Natural killer cell (primary cell): ENCODE data around the gene ADIPOR2. TPM values are rescaled to one million over a fixed set of nuclear protein-coding genes. Genes with fewer than 3 reads are reported as not detected.

Experiments used
- ATAC-seq, 3 donors: fragments of 150-1000 bp in 2 of 3; fragments of 200-7000 bp in 1 of 3; cut with Tn5 transposase; 1 replicate in 1 of 3; 2 replicates in 2 of 3; pipeline ENCODE4 v1.10.0; 2021; ENCODE audit warnings: mild to moderate bottlenecking in 2 of 3, moderate library complexity in 2 of 3
- DNase-seq, 2 donors: peaks; one replicate each; pipeline versions ENCODE4 v3.0.0 to v3.0.0-alpha.2; 2013 to 2021; ENCODE audit warnings: mixed read lengths in 1 of 2
- H3K27ac ChIP-seq: one replicate; pipeline ENCODE4 v1.5.1; 2013; ENCODE audit warnings: mild to moderate bottlenecking, low read length
- H3K27me3 ChIP-seq: one replicate; pipeline ENCODE4 v1.6.1; 2013; ENCODE audit warnings: low read length; ENCODE audit not compliant: control insufficient read depth, insufficient read depth
- H3K36me3 ChIP-seq: one replicate; pipeline ENCODE4 v1.6.1; 2013; ENCODE audit warnings: low read length; ENCODE audit not compliant: control insufficient read depth, insufficient read depth
- H3K4me1 ChIP-seq: one replicate; pipeline ENCODE4 v1.6.1; 2013; ENCODE audit warnings: low read length; ENCODE audit not compliant: control insufficient read depth, insufficient read depth
- H3K4me3 ChIP-seq: one replicate; pipeline ENCODE4 v1.5.1; 2013; ENCODE audit warnings: low read length
- H3K9me3 ChIP-seq: one replicate; pipeline ENCODE4 v1.6.1; 2013; ENCODE audit warnings: low read length; ENCODE audit not compliant: control insufficient read depth, insufficient read depth
- H3K27ac Mint-ChIP-seq, 2 donors: one replicate each; pipeline ENCODE4 v1.8.0; 2022; ENCODE audit warnings: mild to moderate bottlenecking in 2 of 2, mixed read lengths in 2 of 2, moderate library complexity in 1 of 2
- H3K27me3 Mint-ChIP-seq, 2 donors: one replicate each; pipeline ENCODE4 v1.8.0; 2022; ENCODE audit warnings: low read depth in 2 of 2, mixed read lengths in 2 of 2
- H3K36me3 Mint-ChIP-seq: one replicate; pipeline ENCODE4 v1.8.0; 2022; ENCODE audit warnings: mixed read lengths
- H3K4me1 Mint-ChIP-seq, 2 donors: one replicate each; pipeline ENCODE4 v1.8.0; 2022; ENCODE audit warnings: mixed read lengths in 2 of 2
- H3K4me3 Mint-ChIP-seq: one replicate; pipeline ENCODE4 v1.8.0; 2022; ENCODE audit warnings: mild to moderate bottlenecking, moderate library complexity, mixed read lengths
- H3K9me3 Mint-ChIP-seq, 2 donors: one replicate each; pipeline ENCODE4 v1.8.0; 2022; ENCODE audit warnings: mixed read lengths in 2 of 2
- WGBS: methylation state at CpG from one replicate; pipeline ENCODE4 v1.1.7; 2013; ENCODE audit warnings: missing lambda C conversion rate; ENCODE audit not compliant: insufficient coverage; 5-methylcytosine and 5-hydroxymethylcytosine counted together
- intact Hi-C: fragments of 100-400 bp; cut with micrococcal nuclease; formaldehyde crosslinking; loops from one replicate; pipeline ENCODE4 v1.14.2; 2022
- total RNA-seq, 4 donors: library from RNA; stranded (reverse); fragments of 120-200 nt in 1 of 4; gene quantifications; one replicate each; pipeline versions ENCODE4 v1.2.3 to v1.2.4, GENCODE V29; 2013 to 2022
- TF ChIP-seq, protein P1 (sequence below): fragments of 200-600 bp; IDR thresholded peaks from one replicate; pipeline ENCODE4 v1.8.0; 2022; ENCODE audit warnings: antibody characterized with exemption

ADIPOR2 gene
- total RNA-seq, 3 donors from 2014 or later (not counting 1 experiment from before 2014, with no cell fraction given): 38.6 to 48.3 (median 44.0) TPM

DNA sequence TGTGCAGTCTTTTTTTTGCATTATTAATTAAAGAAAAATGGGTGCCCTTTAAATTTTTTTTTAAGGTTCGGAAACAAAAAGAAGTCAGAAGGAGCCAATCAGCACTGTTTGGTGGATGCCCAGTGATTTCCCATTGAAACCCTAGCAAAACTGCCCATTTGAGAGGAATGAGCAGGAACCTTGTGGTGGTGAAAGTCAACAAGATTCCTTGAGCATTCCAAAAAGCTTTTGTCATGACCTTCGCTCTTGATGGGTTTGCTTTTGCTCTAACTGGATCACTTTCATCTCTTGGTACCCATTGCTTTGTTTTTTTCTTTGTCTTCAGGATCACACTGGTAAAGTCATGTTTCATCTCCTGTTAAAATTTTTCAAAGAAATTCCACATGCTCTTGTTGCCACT is 54.1 kb downstream of the ADIPOR2 start:
- H3K9me3 Mint-ChIP-seq: peaks cover 0 to 8% of the 10 kb centered on the region in 2 donors
- Histone ChIP-seq H3K4me1 (peaks cover 9% of the 10 kb centered on the region), H3K9me3 (no peaks in the 10 kb centered on the region), H3K27me3 (no peaks in the 10 kb centered on the region), H3K4me3 (no peak overlapping the region), H3K36me3 (no peaks in the 10 kb centered on the region), H3K27ac (no peak overlapping the region)
- DNase-seq: no peak
- 98% methylated on average over 2 of the region's 2 CpGs for WGBS
- intact Hi-C loops: loop anchor here (5.0 kb wide), 2 partner anchors 38 to 53 kb away; partner anchors contain the start of gene ADIPOR2
- ATAC-seq: no peak
- H3K36me3 Mint-ChIP-seq: peaks cover 19% of the 10 kb centered on the region
- no peak overlapping the region for H3K27ac Mint-ChIP-seq
- H3K4me1 Mint-ChIP-seq: peaks cover 53 to 60% of the 10 kb centered on the region in 2 donors
- no peaks in the 10 kb centered on the region for H3K27me3 Mint-ChIP-seq
- TF ChIP-seq, protein P1, sequence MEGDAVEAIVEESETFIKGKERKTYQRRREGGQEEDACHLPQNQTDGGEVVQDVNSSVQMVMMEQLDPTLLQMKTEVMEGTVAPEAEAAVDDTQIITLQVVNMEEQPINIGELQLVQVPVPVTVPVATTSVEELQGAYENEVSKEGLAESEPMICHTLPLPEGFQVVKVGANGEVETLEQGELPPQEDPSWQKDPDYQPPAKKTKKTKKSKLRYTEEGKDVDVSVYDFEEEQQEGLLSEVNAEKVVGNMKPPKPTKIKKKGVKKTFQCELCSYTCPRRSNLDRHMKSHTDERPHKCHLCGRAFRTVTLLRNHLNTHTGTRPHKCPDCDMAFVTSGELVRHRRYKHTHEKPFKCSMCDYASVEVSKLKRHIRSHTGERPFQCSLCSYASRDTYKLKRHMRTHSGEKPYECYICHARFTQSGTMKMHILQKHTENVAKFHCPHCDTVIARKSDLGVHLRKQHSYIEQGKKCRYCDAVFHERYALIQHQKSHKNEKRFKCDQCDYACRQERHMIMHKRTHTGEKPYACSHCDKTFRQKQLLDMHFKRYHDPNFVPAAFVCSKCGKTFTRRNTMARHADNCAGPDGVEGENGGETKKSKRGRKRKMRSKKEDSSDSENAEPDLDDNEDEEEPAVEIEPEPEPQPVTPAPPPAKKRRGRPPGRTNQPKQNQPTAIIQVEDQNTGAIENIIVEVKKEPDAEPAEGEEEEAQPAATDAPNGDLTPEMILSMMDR: no peak
- no peak overlapping the region for H3K4me3 Mint-ChIP-seq

DNA sequence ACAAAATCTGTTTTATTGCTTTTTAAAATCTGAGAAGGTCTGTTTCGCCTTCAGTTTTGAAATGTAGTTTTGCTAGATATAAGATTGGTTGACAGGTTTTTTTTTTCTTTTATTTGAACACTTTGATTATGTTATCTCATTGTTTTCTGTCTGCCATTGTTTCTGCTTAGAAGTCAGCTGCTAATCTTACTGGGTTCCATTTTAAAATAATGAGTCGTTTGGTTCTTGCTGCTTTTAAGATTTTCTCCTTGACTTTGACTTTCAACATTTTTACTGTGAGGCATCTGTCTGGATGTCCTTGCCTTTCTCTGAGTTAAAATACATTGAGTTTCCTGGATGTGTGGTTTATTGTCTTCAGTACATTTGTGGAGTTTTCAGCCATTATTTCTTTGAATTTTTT is 56.7 kb downstream of the ADIPOR2 start:
- intact Hi-C loops: no loop called here
- Mint-ChIP-seq H3K36me3 (peaks cover 19% of the 10 kb centered on the region), H3K27ac (no peak overlapping the region), H3K4me3 (no peak overlapping the region), H3K27me3 (no peaks in the 10 kb centered on the region), H3K9me3 (peaks cover 0 to 8% of the 10 kb centered on the region in 2 donors), H3K4me1 (peaks cover 38 to 46% of the 10 kb centered on the region in 2 donors)
- DNase-seq (no peak), ATAC-seq (no peak)
- no peak overlapping the region for H3K4me3 ChIP-seq
- H3K9me3 ChIP-seq: no peaks in the 10 kb centered on the region
- H3K36me3 ChIP-seq: no peaks in the 10 kb centered on the region
- H3K4me1 ChIP-seq: no peaks in the 10 kb centered on the region
- no peak overlapping the region for H3K27ac ChIP-seq
- WGBS: 100% methylated on average over 2 of the region's 2 CpGs
- H3K27me3 ChIP-seq: no peaks in the 10 kb centered on the region
- TF ChIP-seq, protein P1: no peak

DNA sequence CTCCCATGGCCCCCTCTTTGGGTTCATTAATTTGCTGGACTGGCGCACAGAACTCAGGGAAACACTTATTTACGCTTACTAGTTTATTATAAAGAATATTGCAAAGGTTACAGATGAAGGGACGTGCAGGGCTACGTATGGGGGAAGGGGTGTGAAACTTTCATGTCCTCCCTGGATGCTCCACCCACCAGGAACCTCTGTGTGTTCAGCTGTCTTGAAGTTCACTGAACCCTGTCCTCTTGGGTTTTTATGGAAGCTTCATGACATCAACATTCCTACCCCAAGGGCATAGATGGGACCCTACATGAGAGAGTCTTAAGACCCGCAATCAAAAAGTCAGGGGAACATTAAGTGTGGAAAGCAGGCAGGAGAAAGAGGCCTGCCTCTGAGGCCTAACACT is 58.1 kb downstream of the ADIPOR2 start:
- intact Hi-C loops: no loop called here
- no peak overlapping the region for H3K4me3 Mint-ChIP-seq
- 96% methylated on average over 5 of the region's 5 CpGs for WGBS
- DNase-seq (no peak), ATAC-seq (no peak)
- peaks cover 19% of the 10 kb centered on the region for H3K36me3 Mint-ChIP-seq
- Histone ChIP-seq H3K4me3 (no peak overlapping the region), H3K27me3 (no peaks in the 10 kb centered on the region), H3K27ac (no peak overlapping the region), H3K9me3 (no peaks in the 10 kb centered on the region), H3K36me3 (no peaks in the 10 kb centered on the region), H3K4me1 (no peaks in the 10 kb centered on the region)
- H3K9me3 Mint-ChIP-seq: peaks cover 0 to 8% of the 10 kb centered on the region in 2 donors
- H3K4me1 Mint-ChIP-seq: peaks cover 41 to 50% of the 10 kb centered on the region in 2 donors
- H3K27me3 Mint-ChIP-seq: no peaks in the 10 kb centered on the region
- peak overlapping the region in 1 of 2 donors; percentile 31 for H3K27ac Mint-ChIP-seq
- TF ChIP-seq, protein P1: no peak

DNA sequence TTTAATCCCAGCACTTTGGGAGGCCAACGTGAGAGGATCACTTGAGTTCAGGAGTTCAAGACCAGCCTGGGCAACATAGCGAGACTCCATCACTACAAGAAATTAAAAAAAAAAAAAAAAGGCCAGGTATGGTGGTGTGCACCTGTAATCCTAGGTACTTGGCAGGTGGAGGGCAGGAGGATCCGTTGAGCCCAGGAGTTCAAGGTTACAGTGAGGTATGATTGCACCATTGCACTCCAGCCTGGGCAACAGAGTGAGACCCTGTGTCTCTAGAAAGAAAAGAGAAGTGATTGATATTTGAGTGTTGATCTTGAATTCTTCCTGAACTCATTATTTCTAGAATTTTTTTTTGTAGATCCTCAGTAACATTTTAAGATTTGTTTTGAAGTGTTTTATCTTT is 59.4 kb downstream of the ADIPOR2 start:
- peaks cover 19% of the 10 kb centered on the region for H3K36me3 Mint-ChIP-seq
- ATAC-seq (no peak), DNase-seq (no peak)
- H3K36me3 ChIP-seq: peaks cover 6% of the 10 kb centered on the region
- no peak overlapping the region for H3K27ac ChIP-seq
- H3K4me1 Mint-ChIP-seq: peaks cover 39 to 54% of the 10 kb centered on the region in 2 donors
- intact Hi-C loops: no loop called here
- no peaks in the 10 kb centered on the region for H3K27me3 Mint-ChIP-seq
- TF ChIP-seq, protein P1: no peak
- peaks cover 0 to 8% of the 10 kb centered on the region in 2 donors for H3K9me3 Mint-ChIP-seq
- no peak overlapping the region for H3K4me3 Mint-ChIP-seq
- H3K4me1 ChIP-seq: no peaks in the 10 kb centered on the region
- WGBS: 98% methylated on average over 2 of the region's 3 CpGs
- peak overlapping the region in 1 of 2 donors; percentile 60 for H3K27ac Mint-ChIP-seq
- no peaks in the 10 kb centered on the region for H3K9me3 ChIP-seq
- no peaks in the 10 kb centered on the region for H3K27me3 ChIP-seq
- no peak overlapping the region for H3K4me3 ChIP-seq
